ENCODE measurements around the gene SNRNP25.

The SNRNP25 gene

GRCh38 chr16:78444-79150 is 25.0 kb downstream of the SNRNP25 start:
- no peak for DNase-seq

GRCh38 chr16:79151-80054 is 25.8 kb downstream of the SNRNP25 start:
- no peak for DNase-seq

DNA sequence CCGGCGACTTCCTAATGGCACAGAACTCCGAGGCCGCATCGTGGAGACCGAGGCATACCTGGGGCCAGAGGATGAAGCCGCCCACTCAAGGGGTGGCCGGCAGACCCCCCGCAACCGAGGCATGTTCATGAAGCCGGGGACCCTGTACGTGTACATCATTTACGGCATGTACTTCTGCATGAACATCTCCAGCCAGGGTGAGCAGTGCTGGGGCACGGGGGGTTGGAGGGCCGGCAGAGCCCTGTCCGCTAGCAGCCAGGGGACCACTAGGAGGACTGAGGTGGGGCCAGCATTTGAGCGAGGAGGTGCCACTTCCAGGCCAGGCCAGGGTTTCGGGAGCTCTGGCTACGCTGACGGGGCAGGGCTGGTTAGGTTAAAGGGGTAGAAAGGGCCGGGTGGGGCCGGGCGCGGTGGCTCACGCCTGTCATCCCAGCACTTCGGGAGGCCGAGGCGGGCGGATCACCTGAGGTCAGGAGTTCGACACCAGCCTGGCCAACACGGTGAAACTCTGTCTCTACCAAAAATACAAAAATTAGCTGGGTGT is 29.5 kb downstream of the SNRNP25 start:
- DNase-seq = no peak

DNA sequence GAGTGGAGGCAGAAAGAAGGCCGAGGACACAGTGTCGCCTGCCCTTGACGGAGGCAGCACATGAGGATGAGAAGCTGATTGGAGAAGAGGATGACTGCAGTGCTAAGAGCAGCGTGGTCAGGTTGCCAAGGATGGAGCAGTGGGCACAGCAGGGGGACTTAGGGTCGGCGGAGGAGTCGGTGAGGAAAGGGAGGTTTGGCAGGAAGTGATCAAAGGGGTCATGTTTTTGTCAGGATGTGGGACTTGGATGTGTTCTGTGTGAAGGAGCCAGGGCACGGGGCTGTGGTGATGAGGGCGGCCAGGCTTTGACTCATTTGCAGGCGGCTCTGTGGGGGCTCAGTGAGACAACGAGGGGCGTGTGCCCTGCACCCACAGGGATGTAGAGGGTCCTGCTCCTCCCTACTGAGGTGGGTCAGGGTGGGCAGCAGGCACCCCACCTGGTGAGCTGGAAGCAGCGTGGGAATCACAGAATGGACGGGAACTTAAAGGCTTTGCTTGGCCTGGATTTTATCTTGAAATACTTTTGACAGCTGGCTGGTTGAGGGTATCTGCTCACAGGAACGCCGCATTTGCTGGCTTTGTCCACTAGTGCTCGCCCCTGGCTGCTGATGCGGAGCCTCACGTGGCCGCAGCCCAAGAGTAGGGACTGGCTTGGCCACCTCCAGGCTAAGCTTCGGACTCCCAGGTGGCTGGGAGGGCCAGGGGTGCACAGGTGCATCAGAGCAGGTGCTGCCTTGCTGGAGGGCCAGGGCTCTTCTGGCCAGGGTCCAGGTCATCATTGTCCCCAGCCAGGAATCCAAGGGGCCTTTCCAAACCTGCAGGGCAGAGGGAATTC is 30.4 kb downstream of the SNRNP25 start:
- DNase-seq = peak; percentile 34

GRCh38 chr16:84718-85406 is 31.2 kb downstream of the SNRNP25 start:
- DNase-seq = peak; percentile 77

DNA sequence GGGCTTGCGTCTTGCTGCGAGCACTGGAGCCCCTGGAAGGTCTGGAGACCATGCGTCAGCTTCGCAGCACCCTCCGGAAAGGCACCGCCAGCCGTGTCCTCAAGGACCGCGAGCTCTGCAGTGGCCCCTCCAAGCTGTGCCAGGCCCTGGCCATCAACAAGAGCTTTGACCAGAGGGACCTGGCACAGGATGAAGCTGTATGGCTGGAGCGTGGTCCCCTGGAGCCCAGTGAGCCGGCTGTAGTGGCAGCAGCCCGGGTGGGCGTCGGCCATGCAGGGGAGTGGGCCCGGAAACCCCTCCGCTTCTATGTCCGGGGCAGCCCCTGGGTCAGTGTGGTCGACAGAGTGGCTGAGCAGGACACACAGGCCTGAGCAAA is 31.8 kb downstream of the SNRNP25 start:
- DNase-seq = no peak

- DNase-seq = no peak
Measured at GRCh38 chr16:85865-86264, 32.2 kb downstream of the SNRNP25 start.

DNA sequence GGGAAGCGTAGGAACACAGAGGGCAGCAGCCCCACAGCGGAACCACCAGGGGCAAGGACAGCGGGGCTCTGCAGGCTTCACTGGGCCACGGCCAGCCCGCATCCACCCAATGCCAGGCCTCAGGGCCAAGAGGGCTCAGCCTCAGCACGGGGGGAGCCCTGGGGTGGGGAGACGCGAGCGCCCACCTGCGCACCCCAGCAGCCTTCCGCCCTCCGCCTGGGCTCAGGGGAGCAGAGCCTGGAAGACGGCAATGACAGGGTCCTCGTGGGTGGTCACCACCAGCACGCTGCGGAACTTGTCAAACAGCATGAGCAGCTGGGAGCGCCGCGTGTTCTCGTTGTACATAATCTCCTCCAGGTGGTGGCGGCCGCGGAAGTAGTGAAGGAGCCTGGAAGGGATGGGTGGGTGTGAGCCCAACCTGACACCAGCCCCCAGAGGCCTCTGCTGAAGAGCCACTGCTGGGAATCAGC is 32.9 kb downstream of the SNRNP25 start:
- no peak for DNase-seq

DNA sequence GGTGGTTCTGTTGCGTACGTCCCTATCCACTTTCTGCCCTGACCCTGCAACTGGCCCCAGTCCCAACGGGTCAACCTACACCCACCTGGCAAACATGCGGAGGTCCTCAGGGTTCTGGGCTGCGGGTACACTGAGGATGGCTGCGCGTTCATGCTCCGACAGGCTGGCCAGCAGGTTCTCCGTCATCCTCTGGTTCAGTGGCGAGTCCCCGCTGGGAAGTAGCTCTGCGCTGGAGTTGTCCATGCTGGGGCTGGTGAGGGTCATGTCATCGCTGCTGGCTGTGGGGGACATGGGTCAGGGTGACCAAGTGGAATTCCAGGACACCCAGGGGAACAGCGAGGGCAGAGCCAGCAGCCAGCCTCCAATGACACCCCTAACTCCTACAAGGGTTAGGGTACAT is 35.0 kb downstream of the SNRNP25 start:
- DNase-seq = no peak

DNA sequence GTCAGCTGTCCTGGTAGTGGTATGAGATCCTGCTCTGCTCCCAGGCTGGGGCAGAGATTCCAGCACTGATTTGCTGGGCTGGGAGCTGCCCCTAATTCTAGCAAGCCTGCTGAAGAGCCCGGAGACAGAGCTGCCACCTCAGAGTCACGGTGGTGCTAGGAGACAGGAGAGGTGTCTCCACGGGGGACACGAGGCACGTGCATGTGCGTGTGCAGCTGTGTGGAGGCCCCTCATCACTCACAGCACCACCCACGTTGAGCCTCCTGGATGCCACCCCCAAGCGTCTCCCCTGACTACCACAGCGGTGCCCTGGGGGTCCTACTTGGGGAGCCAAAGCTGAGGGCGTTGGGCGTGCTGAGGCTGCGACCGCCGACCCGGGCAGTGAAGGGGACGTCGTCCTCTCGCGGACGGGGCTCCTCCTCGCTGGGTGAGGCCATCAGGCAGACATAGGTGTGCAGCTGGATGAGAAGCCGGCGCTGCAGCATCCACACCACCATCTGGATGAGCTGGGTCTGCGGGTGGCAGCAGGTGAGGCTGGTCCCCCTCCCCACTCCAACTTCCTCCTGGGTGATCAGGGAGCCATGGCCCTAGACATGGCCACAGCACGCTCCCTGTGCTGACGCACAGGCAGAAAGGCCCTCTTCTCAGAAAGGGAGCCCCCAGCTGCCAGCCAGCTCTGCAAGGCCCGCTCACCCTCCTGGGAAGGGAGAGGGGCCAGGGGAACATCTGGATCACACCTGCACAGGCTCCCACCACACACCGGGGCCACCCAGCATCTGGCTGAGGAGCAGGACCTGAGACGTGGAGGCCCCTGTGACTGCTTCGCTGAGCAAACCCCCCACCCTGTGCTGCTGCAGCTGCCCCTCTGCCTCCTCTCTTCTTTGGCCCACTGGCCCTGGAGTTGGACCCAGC is 36.0 kb downstream of the SNRNP25 start:
- no peak for DNase-seq

DNA sequence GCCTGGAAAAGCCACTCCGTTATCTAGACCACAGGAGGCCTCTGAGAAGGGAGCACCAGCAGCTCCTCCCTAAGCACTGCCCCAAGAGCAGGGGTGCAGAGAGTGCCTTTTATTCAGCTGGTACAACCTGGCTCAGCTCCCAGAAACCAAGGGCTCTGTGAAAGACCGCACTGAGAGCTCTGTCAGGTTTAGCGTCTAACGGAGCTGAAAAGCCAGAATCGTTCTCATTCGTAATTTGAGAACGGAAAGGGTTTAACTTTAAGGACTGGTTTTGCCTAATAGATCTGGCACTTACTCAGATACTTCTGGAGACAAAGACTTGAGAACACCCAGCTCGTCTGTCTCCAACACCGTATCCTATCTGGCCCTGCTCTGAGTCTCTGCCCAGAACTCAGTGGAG is 37.9 kb downstream of the SNRNP25 start:
- DNase-seq = peak; percentile 80

DNA sequence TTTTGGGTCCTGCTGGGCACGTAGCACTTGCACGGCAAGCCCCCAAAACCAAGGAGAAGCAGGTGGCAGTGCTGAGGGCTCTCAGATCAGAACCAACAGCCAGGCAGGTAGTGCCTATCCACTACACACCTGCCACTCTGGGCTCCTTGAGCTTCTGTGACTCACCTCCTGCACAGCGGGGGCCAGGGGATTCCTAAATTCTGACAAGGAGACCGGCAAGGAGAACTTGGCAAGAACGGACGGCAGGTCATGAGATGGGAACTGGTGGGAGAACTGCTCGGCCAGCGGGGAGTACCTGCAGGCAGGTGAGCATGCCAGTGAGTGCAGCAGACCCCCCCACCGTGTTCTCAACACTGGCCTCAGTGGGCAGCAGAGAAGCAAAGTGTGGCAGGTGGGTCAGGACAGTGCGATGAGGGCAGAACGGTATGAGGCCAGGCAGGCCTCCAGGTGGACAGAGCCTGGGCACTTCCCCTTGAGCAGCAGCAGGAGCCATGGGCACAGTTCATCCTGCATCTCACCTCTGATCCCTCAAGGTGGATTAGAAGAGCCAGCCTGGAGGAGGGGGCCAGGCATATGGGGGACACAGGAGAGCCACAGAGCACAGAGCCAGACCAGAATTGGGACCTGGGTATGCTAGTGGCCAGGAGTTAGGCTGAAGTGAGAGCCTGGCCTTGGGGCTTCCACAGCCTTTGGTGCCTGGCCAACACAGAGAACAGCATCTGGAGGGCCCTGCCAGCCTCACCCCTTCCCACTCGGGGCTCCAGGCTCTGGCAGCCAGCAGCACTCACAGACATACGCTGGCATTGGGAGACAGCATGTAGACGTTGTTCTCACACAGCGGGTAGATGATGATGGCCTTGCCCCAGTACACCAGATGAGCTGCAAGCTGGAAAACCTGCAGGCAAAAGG is 39.1 kb downstream of the SNRNP25 start:
- peak; percentile 37 for DNase-seq

- DNase-seq = no peak
Measured at GRCh38 chr16:94918-95265, 41.3 kb downstream of the SNRNP25 start.

GRCh38 chr16:96935-97381 is 43.3 kb downstream of the SNRNP25 start:
- DNase-seq = peak; percentile 83

DNA sequence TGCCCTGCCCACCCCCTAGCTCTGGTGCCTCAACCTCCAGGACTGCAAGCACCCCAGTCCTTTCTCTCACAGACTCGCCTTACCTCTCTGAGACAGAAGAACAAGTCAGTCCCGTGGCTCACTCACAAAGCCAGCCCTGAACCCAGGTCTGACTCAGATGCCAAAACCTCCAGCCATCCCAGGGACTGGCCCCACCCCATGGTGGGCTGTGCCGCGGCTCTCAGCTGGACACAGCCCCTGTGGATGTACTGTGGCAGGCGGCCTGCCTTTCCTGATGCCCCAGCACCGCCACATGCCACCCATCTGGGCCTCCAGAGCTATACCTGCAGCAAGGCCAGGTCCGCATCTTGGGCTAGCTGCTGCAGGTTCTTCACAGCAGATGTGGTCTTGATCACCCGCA is 44.2 kb downstream of the SNRNP25 start:
- no peak for DNase-seq

GRCh38 chr16:100989-101388 is 47.4 kb downstream of the SNRNP25 start:
- no peak for DNase-seq

DNA sequence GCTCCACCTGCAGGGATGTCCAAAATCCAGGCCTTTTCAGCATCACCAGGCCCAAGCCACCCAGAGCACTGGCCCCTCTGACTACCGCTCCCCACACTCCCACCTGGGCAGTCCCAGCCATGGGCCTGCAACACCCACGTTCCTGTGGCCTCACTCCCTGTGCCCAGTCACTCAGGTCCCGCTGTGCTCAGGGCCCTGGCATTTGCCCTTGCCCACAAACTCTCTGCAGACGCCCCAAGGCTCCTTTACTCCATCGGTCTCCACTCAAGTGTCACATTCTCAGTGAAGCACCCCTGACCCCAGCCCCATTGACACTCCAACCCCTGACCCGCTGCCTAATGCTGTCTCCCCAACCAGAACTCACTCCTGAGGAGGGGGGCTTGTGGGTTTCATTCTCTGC is 48.0 kb downstream of the SNRNP25 start:
- no peak for DNase-seq

DNA sequence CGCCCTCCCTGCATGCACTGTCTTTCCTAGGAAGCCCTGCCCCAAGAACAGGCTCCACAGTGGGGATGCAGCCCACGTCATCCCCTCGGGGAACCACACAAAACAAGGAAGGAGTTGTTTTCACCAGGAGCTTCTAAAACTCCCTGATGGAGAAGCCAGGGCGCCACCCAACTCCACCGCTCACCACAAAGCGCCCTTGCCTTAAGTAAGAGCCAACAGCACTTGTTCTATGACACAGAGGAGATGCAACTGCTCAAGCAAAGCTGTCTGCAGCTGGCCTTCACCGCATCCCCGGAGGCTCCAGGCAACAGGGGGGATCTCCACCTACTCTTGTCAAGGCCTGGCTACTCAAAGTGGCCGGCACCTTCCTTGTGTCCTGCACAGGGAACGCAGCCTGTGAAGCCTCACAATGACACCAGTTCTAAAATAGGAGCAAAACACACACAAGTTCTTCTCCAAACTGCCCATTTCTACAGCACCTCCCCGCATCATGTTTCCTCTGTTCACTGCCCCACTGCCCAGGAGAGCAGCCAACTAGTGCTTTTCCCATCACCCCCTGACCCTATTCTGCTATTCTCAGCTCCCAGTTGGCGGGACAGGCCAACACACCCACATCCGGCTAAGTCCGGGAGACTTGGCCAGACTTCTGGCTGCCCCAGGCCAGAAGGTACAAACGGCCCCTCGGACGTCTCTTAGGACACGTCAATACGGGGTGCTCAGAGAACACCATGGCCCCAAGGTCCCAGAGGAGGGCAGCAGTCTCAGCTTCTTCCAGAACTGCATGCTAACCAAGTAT is 48.6 kb downstream of the SNRNP25 start:
- no peak for DNase-seq

DNA sequence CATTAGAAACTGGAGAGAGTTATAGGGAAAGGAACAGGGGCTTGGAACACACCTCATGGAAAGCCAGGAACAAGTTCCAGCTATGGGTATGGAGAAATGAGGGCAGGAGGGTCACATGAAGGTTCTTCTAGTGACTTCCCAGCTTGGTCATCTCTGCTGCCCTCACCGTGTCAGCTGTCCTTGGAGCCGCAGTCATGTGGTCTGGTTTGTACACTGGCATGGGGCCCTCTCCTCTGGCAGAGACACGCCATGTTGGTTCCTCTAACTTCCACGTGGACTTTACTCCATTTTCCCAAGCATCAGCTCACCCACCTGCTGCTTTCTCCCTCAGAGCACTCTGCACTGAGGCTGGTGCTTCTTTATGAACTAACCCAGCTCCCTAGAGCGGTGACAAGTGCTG is 50.7 kb downstream of the SNRNP25 start:
- no peak for DNase-seq
